DMS 273 (cell line): ENCODE results near the gene GRAMD1A.
"Not testable (repeated sequence)": the region's sequence is repeated elsewhere in the genome, so short reads cannot be mapped to it uniquely, and the experiment has no call there.

ENCODE experiments used
- DNase-seq: peaks from one replicate; lab custom pipeline; 2025; ENCODE audit not compliant: unreplicated experiment; lab: John Stamatoyannopoulos, UW

GRAMD1A gene

DNA sequence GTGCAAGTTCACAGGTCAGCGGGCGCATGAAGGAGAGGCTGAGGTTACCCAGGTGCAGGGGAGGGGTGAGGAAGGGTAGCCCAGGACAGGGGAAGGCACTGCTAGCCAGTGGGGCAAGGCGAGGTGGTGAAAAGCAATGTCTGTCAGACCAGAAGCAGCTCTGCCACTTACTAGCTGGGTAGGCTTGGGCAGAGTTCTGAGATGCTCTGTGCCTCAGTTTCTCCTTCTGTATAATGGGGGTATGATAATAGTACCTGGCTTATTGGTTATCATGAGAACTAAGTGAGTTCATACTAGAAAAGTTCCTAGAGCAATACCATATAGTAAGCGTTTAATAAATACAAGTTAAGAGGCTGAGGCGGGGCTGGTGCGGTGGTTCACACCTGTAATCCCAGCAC is 15.8 kb downstream of the GRAMD1A start:
- no peak for DNase-seq

DNA sequence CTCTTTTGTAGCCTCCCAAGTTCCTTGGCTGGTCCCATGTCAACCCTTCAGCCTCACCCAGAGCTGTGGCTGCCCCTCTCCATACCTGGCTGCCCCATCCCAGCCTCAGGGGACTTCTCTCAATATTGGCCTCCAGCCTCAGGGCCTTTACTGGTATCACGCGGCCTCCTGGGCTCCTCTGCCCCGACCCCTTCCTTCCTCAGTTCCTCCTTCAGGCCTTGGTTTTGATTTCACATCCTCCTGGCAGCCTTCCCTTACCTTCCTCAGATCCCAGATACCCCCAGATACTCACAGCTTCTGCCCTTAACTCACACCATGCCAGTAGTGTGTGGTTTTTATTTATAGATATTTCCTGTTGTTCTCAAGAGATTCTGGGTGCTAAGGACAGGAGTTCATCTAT is 17.4 kb downstream of the GRAMD1A start:
- DNase-seq, result no peak

DNA sequence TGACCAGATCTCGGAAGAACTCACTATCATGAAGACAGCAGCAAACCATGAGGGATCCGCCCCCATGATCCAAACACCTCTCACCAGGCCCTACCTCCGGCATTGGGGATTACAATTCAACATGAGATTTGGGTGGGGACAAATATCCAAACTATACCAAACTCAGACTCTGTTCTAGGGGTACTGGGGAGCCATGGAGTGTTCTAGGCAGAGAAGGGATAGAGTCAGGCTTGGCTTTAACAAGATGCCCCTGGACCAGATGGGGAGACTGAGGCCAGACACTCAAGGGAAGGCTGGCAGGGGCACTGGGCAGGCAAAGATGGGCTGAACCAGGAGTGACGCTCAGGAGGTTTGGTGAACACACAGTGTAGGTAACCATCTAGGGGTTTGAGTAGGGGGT is 18.3 kb downstream of the GRAMD1A start:
- no peak for DNase-seq

DNA sequence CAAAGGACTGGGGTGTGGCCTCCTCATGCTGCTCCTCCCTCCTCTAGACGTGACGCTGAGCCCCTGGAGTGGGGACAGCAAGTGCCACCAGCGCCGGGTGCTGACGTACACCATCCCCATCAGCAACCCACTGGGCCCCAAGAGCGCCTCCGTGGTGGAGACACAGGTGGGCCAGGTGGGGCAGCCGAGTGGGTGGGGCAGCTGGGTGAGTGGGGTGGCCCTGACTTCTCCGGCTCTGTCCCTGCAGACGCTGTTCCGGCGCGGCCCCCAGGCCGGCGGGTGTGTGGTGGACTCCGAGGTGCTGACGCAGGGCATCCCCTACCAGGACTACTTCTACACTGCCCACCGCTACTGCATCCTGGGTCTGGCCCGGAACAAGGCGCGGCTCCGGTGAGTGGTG is 19.0 kb downstream of the GRAMD1A start:
- DNase-seq, result no peak

DNA sequence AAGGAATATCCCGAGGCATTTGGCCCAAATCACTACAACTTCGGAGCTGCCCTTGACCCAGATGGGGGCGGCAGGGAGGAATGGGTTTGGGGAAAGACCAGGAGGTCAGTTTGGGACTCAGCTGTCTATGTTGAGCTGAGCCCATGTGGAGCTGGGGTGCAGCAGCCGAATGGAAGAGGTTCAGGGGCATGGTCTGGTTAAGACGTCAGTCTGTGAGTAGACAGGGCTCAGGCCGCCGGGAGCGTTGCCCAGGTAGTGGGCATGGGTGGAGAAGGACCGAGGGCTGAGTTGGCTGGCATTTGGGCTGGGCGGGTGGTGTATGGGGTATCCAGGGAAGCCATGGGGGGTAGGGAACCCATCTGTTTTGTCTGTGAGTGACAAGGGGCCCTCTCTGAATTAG is 20.9 kb downstream of the GRAMD1A start:
- DNase-seq, result no peak

DNA sequence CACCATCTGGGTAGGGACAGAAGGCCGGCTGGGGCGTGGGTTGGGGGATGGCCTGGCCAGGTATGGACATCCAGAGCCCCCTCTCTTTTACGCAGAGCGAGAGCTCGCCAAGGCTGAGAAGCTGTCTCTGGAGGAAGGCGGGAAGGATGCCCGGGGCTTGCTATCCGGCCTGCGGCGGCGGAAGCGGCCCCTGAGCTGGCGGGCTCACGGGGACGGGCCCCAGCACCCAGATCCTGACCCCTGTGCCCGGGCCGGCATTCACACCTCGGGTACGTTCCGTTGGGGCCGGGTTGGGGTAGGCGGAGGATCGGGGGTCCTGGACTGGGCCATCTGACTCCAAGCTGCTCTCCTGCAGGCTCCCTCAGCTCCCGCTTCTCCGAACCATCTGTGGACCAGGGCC is 21.5 kb downstream of the GRAMD1A start:
- no peak for DNase-seq

DNA sequence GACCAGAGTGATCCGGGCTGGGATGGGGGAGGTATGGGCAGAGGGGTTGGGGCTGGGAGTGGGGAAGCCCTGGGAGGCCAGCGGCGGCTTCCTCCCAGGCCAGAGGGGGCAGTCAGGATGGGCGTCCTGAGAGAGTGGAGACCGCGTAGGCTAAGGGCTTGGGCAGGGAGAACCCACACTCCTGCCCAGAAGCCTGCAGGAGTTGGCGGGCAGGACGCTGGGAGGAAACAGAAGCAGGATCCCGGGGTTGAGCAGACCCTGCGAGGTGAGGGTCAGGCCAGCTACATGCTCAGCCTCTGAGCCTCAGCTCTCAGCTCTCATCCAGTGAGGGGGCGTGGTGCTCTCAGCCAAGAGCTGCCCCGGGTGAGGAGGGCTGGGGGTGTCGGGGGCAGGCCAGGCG is 22.3 kb downstream of the GRAMD1A start:
- DNase-seq, result no peak

DNA sequence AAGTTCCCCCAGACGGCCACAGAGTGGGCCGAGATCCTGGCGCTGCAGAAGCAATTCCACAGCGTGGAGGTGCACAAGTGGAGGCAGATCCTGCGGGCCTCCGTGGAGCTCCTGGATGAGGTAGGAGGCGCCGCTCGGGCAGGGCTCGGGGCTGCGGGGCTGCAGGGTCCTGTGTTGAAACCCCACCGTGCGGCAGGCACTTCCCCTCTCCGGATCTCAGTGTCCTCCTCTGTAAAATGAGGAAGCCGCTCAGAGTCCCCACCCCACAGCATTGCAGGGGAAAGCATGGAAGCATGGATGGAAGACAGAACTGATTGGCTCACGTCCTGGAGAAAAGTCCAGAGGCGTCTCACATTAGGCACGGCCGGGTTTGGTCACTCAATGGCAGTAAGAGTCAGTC is 23.3 kb downstream of the GRAMD1A start:
- DNase-seq, result no peak

DNA sequence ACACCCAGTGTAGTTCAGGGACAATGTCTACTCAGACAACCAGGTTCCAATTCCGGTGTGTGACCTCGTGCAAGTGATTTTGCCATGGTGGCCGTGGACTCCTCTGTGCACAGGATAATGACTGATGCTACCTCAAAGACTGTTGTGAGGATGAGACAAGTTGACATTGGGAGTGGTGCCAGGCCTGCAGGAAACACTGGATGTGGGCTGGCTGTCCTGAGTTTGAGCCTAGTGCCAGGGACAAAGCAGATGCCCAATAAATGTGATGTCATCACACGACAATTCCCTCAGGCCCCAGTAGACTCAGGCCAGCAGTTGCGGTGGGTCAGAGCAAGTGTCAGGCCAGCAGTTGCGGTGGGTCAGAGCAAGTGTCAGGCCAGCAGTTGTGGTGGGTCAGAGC is 24.0 kb downstream of the GRAMD1A start:
- no peak for DNase-seq

DNA sequence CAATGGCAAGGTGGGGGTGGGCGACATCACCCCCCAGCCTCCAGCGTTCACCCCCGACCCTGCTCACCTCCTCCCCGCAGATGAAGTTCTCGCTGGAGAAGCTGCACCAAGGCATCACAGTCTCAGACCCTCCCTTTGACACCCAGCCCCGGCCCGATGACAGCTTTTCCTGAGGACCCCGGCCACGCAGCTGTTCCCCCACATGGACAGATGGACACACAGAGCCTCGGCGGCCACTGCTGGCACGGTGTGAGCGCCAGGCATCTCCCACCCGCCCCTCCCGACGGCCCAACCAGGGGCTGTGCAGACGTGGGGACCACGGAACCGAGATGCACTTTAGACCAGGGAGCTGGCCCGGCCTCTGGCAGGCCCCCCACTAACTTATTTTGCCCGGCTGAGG is 25.8 kb downstream of the GRAMD1A start:
- no peak for DNase-seq

DNA sequence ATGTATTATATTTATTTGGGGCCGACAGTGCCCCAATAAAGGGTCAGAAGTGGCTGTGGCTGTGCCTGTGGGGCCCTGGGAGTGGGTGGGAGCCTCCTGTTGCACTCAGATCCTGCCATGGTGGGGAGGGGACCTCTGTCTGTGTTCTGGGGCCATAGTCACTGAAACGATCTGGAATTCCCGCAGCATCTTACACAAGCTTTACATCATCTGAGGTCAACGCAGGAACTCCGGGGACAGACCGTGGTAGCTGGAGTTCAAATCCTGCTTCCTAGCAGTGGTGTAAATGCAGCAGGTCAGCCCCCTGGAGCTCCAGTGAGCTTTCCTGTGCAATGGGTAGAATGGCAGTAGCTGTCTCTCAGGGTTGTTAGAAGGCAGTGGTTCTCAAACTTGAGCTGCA is 26.3 kb downstream of the GRAMD1A start:
- DNase-seq, result no peak

DNA sequence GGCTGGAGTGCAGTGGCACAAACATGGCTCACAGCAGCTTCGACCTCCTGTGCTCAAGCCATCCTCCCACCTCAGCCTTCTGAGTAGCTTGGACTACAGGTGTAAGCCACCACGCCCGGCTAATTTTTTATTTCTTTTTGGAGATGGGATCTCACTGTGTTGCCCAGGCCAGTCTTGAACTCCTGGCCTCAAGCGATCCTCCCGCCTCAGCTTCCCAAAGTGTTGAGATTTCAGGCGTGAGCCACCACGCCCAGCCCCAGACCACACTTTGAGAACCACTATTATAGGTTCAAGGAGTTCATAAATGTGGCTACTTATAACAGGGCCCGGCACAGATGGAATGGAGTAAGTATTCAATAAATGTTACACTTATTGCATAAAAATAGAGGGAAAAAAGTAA is 26.9 kb downstream of the GRAMD1A start:
- DNase-seq, result no peak

DNA sequence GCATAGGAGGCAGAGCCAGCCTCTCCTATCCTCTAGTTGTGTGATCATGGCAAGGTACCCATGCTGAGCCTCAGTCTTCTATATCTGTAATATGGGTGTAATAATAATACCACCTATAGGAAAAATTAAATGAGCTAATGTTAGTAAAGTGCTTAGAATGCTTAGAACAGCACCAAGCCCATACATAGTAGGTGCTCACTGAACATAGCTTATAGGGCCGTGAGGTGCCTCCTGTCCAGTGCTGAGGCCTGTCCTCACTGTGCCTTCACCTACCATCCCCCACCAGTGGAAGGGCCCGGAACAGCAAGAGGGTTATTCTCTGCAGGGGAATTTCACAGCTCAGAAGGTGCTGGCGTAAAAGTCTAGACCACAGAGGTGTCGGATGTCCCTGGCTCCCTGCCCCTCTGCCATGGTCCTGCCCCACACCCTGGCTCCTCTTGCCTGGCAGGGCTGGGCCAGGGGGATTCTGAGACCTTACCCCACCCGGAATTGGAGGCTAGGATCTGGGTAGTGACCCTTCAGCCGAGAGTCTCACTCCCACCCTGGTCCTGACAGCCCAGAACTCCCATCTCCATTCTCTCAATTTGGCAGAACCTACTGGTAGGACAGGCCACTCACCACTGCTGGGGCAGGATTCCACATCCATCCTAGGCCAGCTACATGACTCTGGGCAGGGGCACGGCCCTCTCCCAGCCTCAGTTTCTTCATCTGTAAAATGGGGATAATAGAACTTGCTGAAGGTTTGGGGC is 27.9 kb downstream of the GRAMD1A start:
- peak; percentile 61 for DNase-seq

DNA sequence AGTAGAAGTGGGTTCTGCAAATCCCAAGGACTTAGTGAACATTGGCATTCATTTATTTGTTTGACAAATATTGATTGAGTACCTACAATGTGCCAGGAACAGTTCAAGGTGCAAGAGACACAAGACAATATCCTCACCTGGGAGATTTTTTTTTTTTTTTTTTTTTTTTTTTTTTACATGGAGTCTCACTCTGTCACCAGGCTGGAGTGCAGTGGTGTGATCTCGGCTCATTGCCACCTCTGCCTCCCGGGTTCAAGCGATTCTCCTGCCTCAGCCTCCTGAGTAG is 28.4 kb downstream of the GRAMD1A start:
- DNase-seq, result not testable (repeated sequence)

DNA sequence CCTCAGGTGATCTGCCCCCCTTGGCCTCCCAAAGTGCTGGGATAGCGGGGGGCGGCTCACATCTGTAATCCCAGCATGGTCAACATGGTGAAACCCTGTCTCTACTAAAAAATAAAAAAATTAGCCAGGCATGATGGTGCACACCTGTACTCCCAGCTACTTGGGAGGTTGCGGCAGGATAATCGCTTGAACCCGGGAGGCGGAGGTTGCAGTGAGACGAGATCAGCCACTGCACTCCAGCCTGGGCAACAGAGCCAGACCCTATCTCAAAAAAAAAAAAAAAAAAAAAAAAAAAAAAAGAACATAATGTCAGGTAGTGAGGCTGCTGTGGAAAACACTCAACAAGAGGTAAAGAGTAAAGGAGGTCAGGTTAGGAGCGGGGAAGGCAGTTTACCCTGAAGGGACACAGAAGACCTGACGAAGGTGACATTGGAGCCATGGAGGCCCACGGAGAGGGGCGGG is 29.2 kb downstream of the GRAMD1A start:
- not testable (repeated sequence) for DNase-seq

DNA sequence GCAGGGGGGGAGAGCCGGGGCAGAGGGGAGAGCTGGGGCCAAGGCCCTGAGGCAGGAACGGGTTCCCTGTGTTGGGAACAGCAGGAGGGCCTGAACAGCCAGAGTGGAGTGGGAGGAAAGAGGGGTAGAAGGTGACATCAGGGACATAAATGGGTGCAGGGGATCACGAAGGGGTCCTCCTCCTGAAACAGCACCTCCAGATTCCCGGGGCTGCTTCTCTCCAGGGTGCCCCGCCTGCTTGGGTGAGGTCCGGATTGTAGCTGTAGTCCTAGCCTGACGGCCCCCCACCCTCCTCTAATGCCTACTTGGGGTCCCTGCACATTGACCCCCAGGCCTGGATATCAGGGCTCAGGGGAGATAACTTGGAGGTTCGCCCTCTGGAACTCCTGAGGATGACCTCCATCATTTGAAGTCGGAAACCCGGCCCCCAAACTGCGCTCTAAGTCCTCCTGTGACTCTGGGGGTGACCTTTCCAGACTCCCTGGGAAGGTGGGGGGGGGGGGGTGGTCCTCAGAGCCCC is 29.7 kb downstream of the GRAMD1A start:
- DNase-seq, result peak; percentile 59

DNA sequence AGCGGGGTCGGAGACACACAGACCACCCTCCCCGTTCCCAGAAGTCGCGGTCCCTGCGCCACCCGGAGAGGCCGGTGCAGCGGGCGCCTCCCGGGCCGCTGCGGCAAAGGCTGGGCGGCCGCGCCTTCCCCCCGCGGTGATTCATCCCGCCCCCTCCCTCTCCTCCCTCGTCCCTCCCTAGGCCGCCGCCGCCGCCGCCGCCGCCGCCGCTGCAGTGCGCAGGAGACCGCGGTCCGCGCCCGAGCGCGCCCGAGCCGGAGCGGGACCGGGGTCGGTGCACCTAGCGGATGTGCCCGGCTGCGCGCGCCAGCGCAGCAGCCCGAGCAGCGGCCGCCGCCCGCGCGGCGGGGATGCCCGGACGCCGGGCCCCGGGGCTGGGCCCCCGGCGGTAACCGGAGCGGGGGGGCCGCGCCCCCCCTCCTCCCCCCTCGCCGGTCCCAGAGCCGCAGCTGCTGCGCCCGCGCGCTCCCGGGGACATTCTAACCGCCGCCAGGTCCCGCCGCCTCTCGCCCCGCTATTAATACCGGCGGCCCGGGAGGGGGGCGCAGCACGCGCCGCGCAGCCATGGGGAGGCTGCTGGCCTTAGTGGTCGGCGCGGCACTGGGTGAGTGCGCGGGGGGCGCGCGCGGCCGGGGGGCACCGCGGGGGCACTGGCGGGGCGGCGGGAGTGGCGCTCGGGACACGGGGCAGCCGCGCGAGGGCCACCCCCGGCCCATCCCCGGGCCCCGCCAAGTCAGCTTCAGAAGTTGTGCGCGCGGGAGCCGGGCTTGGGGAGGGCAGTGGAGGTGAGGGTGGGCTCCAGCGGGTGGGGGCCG is 30.3 kb downstream of the GRAMD1A start, which contains the start of gene SCN1B:
TSS of gene SCN1B (plus strand) at position 214 of the 815 bp plus-strand sequence. CDS start at position 565, 351 bp downstream.
- DNase-seq, result peak; percentile 90

DNA sequence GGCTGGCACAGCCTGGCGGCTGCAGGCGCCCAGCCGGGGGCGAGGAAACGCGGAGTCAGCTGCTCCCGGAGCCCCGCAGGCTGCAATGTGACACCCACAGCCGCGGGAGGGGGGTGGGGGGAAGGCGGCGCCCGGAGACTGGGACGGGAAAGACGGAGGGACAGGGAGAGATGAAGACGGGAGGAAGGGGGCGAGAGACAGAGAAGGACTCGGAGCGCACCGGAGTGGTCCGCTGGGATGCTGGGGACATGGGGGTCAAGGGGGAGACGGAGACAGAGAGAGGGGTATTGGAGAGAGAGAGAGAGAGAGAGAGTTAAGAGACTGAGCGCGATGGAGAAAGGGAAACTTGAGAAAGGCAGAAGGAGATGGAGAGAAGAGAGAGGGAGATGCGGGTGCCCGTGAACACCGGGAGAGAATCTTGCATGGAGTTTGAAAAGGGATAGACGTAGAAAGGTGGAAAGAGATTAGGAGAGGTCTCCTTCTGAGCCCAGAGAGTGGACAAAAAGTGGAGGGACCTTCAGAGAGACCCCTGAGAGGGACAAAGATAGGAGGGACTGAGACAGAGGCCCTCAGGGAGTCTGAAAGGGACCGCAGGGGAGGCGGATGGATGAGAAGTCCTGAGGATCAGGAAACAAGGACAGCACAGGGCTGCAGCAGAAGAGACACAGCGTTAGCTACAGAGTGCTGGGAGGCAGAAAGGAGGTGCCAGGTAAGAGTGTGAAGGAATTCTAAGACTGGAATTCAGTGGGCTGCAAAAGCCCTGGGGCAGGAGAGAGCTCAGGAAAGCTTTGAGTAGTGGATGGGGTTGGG is 31.2 kb downstream of the GRAMD1A start:
- peak; percentile 88 for DNase-seq

DNA sequence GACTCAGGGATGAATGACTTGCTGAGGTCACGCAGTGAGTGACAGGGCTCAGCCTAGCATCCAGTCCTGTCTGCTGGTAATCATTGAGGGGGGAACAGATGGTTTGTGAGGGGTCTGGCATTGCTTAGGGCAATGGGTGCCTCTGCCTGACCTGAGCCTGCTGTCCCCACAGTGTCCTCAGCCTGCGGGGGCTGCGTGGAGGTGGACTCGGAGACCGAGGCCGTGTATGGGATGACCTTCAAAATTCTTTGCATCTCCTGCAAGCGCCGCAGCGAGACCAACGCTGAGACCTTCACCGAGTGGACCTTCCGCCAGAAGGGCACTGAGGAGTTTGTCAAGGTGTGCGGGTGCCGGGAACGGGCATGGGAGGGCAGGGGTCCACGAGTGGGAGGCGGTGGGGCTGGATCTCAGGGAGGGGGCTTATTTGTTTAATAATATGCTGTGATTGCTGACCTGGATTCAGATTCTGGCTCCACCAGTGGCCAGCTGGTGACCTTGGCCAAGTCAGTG is 32.3 kb downstream of the GRAMD1A start:
- no peak for DNase-seq

DNA sequence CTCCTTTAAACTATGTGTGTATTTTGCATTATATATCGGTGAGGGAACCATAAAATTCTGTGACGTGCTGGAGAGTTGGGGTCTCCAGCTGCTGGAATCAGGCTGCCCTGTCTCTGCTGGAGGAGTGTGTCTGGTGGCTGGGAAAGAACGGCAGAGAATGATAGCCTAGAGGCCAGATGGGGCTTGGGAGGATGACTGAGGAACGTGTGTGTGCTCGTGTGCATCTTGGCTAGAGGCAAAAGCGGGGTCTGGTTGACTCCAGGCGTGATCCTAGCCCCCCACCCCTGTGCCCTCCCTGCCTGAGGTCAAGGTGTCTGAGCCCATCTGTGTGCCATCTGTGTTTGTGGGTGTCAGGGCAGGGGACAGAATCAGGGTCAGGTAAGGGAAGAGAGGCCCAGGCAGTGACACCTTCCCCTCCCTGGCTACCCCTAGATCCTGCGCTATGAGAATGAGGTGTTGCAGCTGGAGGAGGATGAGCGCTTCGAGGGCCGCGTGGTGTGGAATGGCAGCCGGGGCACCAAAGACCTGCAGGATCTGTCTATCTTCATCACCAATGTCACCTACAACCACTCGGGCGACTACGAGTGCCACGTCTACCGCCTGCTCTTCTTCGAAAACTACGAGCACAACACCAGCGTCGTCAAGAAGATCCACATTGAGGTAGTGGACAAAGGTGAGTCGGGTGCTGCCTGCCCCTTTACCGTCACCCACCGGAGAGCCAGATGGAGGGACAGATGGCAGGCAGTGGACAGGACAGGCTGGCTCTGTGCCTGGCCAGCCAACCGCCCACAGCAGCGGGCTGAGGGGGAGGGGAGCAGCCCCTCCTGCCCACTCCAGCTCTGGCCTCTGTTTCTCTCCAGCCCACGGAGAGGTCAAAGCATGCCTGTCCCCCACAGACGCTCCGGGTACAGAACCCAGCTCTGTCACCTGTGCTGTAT is 33.2 kb downstream of the GRAMD1A start:
- peak; percentile 74 for DNase-seq
